Skin of body (tissue), 2 donors: ENCODE data around the gene RBP4. TPM values are rescaled to one million over a fixed set of nuclear protein-coding genes. Genes with fewer than 3 reads are reported as not detected.

Experiments used
- DNase-seq: peaks from one replicate; lab custom pipeline; 2025; lab: John Stamatoyannopoulos, UW
- total RNA-seq: library from RNA; depleted of rRNA; stranded (reverse); fragments of >200 nt; gene quantifications from one replicate; pipeline ENCODE4 v1.2.3, GENCODE V29; 2014

The RBP4 gene
- total RNA-seq: 55.5 TPM

GRCh38 chr10:93601146-93601773, at the start of gene RBP4:
TSS of gene RBP4 (minus strand) at chr10:93601235. CDS start at chr10:93601028, 207 bp downstream.
- no peak for DNase-seq

GRCh38 chr10:93639791-93640190, 38.8 kb upstream of the RBP4 start:
- no peak for DNase-seq

GRCh38 chr10:93630625-93631557, 29.9 kb upstream of the RBP4 start:
- no peak for DNase-seq

- no peak for DNase-seq
Observed at GRCh38 chr10:93629647-93630305, 28.7 kb upstream of the RBP4 start.

- no peak for DNase-seq
Observed at GRCh38 chr10:93628858-93629257, 27.8 kb upstream of the RBP4 start.

- no peak for DNase-seq
Observed at GRCh38 chr10:93622942-93623341, 21.9 kb upstream of the RBP4 start.

- no peak for DNase-seq
Observed at GRCh38 chr10:93620925-93621324, 19.9 kb upstream of the RBP4 start.

- no peak for DNase-seq
Observed at GRCh38 chr10:93615576-93616235, 14.7 kb upstream of the RBP4 start.

GRCh38 chr10:93614101-93614825, 13.2 kb upstream of the RBP4 start:
- no peak for DNase-seq

GRCh38 chr10:93613126-93613525, 12.1 kb upstream of the RBP4 start:
- DNase-seq: no peak

- DNase-seq: no peak
Observed at GRCh38 chr10:93612311-93612710, 11.3 kb upstream of the RBP4 start, which contains the start of gene PDE6C. TSS of gene PDE6C (plus strand) at chr10:93612537. CDS start at chr10:93612726, 189 bp downstream.

GRCh38 chr10:93608421-93608820, 7.4 kb upstream of the RBP4 start:
- DNase-seq: no peak

- no peak for DNase-seq
Observed at GRCh38 chr10:93604146-93604545, 3.1 kb upstream of the RBP4 start.

- DNase-seq: no peak
Observed at GRCh38 chr10:93603023-93603422, 2.0 kb upstream of the RBP4 start.

GRCh38 chr10:93601774-93602162, 733 bp upstream of the RBP4 start:
- DNase-seq: no peak

GRCh38 chr10:93600446-93601145, 439 bp downstream of the RBP4 start:
- no peak for DNase-seq

- no peak for DNase-seq
Observed at GRCh38 chr10:93599778-93600177, 1.3 kb downstream of the RBP4 start.

GRCh38 chr10:93599335-93599734, 1.7 kb downstream of the RBP4 start:
- DNase-seq: no peak

GRCh38 chr10:93598157-93598556, 2.9 kb downstream of the RBP4 start:
- DNase-seq: no peak

GRCh38 chr10:93597075-93597599, 3.9 kb downstream of the RBP4 start:
- no peak for DNase-seq
